ENCODE measurements around the gene TM9SF3. TPM values are rescaled to one million over a fixed set of nuclear protein-coding genes. Genes with fewer than 3 reads are reported as not detected.

Gene TM9SF3
- total RNA-seq, 4 donors from 2014 or later = 64.4 to 129 (median 95.8) TPM

- no peak for DNase-seq
- no peaks in the 10 kb centered on the region for H3K27me3 ChIP-seq
- TF ChIP-seq POLR2A (IDR thresholded peaks at IDR 0.05) = no peak
- TF ChIP-seq CTCF (IDR thresholded peaks at IDR 0.05) = no peak
- no peaks in the 10 kb centered on the region for H3K36me3 ChIP-seq
- H3K27ac ChIP-seq = no peak overlapping the region
- H3K9me3 ChIP-seq = no peaks in the 10 kb centered on the region
- peaks cover 0 to 28% (median 0%) of the 10 kb centered on the region in 4 donors for H3K4me1 ChIP-seq
- no peak overlapping the region for H3K4me3 ChIP-seq
Observed at GRCh38 chr10:96616961-96617360, 30.1 kb upstream of the TM9SF3 start.

- DNase-seq = no peak
- Histone ChIP-seq H3K4me3 (no peak overlapping the region), H3K27me3 (no peaks in the 10 kb centered on the region), H3K9me3 (no peaks in the 10 kb centered on the region), H3K27ac (no peak overlapping the region), H3K4me1 (peaks cover 0 to 43% (median 4%) of the 10 kb centered on the region in 4 donors), H3K36me3 (no peaks in the 10 kb centered on the region)
- no peak for TF ChIP-seq CTCF (IDR thresholded peaks at IDR 0.05)
- TF ChIP-seq POLR2A (IDR thresholded peaks at IDR 0.05) = no peak
Observed at GRCh38 chr10:96614515-96614914, 27.7 kb upstream of the TM9SF3 start.

- TF ChIP-seq POLR2A (IDR thresholded peaks at IDR 0.05) = no peak
- no peak for TF ChIP-seq CTCF (IDR thresholded peaks at IDR 0.05)
- Histone ChIP-seq H3K4me1 (peaks cover 0 to 40% (median 4%) of the 10 kb centered on the region in 4 donors), H3K9me3 (no peaks in the 10 kb centered on the region), H3K36me3 (no peaks in the 10 kb centered on the region), H3K4me3 (no peak overlapping the region), H3K27ac (peak overlapping the region in 2 of 4 donors; percentile 6 to 56), H3K27me3 (no peaks in the 10 kb centered on the region)
- DNase-seq = no peak
Observed at GRCh38 chr10:96613576-96613975, 26.8 kb upstream of the TM9SF3 start.

- no peaks in the 10 kb centered on the region for H3K9me3 ChIP-seq
- DNase-seq = peak in 2 of 3 donors; percentile 64 to 67
- H3K4me3 ChIP-seq = no peak overlapping the region
- no peaks in the 10 kb centered on the region for H3K27me3 ChIP-seq
- no peaks in the 10 kb centered on the region for H3K36me3 ChIP-seq
- H3K4me1 ChIP-seq = peaks cover 0 to 38% (median 4%) of the 10 kb centered on the region in 4 donors
- peak overlapping the region in 3 of 4 donors; percentile 60 to 82 (median 68) for H3K27ac ChIP-seq
- TF ChIP-seq POLR2A (IDR thresholded peaks at IDR 0.05) = no peak
- no peak for TF ChIP-seq CTCF (IDR thresholded peaks at IDR 0.05)
Observed at GRCh38 chr10:96612055-96612830, 25.4 kb upstream of the TM9SF3 start.

GRCh38 chr10:96610817-96611216 is 24.0 kb upstream of the TM9SF3 start:
- DNase-seq = peak in 2 of 3 donors; percentile 67 to 76
- Histone ChIP-seq H3K9me3 (no peaks in the 10 kb centered on the region), H3K36me3 (no peaks in the 10 kb centered on the region), H3K4me3 (no peak overlapping the region), H3K27ac (peak overlapping the region in 3 of 4 donors; percentile 60 to 82 (median 68)), H3K27me3 (no peaks in the 10 kb centered on the region), H3K4me1 (peaks cover 0 to 38% (median 4%) of the 10 kb centered on the region in 4 donors)
- TF ChIP-seq CTCF (IDR thresholded peaks at IDR 0.05) = no peak
- peak in 1 of 2 donors; percentile 61 for TF ChIP-seq POLR2A (IDR thresholded peaks at IDR 0.05)
